DMS79 treated with DMSO at 0.1 percent for 48 hours (cell line): ENCODE measurements around the gene ANO2.
"Not testable (repeated sequence)": the region's sequence is repeated elsewhere in the genome, so short reads cannot be mapped to it uniquely, and the experiment has no call there.

Experiments used
- DNase-seq: peaks from one replicate; lab custom pipeline; 2025; lab: John Stamatoyannopoulos, UW

The ANO2 gene

DNA sequence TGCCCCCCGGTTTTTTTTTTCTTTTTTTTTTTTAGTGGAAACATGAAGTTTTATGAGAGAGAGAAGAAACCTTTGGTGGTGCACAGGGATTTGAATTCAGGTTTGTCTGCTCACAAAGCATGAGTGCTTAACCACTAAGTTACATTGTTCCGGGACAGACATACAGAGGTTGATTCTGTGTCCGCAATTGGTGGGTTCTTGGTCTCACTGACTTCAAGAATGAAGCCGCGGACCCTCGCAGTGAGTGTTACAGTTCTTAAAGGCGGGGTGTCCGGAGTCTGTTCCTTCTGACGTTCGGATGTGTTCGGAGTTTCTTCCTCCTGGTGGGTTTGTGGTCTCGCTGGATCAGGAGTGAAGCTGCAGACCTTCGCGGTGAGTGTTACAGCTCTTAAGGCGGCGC, 57.2 kb downstream of the ANO2 start:
- DNase-seq: not testable (repeated sequence)

DNA sequence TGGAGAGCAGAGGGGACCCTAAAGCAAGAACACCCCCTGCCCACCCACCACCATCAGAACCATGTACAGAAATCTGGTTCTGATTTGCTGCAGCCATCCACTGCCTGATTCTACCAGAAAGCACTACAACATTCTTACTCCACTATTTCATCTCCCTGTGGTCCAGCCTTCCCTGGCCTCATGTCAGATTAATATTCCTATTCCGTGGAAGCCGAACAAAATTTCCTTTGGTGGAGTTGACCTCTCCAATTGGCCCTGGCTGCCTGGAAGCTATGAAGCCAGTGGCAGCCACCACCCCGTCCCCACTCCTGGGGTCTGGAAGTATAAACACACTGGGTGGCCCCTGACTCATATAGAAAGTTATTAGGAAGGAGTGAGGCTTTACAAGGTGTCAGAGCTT, 60.2 kb downstream of the ANO2 start:
- no peak for DNase-seq

DNA sequence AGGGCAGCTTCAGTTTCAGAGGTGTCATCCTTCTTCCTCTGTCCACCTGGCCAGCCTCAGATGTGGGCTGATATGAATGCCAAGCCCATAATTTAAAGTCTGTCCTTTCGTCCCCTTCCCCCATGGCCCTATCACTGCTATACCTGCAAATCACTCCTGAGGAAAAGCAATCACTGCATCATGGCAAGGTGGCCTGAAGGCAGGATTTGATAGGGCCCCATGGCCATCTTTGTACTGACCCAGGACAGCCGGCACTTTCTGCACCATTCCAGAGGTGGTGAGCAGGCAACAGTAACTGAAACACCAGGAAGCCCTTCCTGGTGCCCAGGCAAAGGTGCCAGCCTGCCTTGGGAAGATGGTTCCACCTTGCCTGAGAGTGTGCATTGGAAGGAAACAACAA, 60.8 kb downstream of the ANO2 start:
- no peak for DNase-seq

DNA sequence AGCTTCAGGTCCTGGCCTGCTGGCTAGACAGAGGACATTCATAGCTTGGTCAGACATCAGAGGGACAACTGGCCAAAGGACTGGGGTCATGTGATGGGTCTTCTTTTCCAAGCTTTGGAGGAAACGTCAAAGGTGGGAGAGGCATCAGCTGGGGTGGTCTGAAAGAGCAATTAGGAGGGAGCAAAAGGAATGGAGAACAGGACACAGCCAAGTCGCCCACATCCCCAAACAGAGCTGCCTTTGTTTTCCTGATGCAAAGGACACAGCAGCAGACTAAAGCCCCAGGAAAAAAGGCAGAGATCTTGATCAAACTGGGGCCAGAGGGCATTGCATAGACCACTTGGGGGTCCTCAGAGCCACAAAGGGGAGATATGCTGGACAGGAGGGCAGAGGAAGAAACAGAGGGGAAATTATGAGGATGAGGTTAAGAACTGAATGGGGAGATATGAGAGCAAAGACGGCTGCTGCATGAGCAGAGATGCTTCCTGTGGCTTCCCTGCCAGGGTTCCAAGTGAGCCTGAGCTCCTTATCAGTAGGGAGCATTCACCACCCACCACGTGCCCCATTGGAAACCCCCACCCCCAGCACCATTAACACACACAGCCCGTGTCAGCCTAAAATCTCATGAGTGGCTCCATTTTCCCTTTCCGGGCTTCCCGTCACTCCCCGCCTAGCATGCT, 62.4 kb downstream of the ANO2 start:
- no peak for DNase-seq

DNA sequence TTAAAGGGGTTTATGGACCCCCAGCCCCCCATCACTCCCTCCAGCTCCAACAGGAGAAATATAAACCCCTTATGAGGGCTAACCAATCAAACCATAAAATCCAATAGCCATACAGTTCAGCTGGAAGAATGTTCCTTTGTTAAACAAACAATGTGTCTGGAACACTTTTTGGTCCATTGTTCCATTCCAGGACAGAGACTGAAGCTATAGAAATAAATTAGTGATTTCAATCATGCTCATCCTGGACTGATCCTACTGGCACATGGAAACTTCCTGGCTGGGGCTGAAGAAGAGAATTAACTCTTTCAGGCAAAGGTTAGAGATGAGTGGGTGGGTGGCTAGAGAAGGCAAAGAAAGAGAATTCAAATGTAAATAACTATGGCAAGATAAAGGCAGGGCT, 63.4 kb downstream of the ANO2 start:
- no peak for DNase-seq

DNA sequence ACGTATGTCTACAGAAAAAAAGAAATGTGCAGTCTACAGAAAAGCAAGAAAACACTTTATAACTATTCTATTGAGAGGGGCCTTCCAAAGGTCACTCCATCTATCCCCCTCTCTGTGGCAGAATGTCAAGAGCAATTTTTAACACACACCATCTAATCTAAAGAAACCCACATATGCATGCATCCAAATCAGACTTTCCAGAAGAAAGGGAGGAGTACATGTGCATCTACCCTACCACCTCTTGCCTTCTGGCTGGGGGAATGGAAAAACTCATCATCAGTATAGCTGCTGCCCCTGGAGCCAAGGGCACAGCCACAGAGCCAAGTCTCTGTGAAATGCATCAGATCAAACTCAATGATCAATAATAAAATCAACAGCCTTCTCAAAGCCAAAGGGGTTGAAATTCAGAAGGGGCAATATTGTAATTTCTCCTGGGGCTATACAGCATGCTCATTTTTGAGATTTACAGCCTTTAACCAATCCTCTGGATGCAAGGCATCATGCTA, 63.9 kb downstream of the ANO2 start:
- no peak for DNase-seq

DNA sequence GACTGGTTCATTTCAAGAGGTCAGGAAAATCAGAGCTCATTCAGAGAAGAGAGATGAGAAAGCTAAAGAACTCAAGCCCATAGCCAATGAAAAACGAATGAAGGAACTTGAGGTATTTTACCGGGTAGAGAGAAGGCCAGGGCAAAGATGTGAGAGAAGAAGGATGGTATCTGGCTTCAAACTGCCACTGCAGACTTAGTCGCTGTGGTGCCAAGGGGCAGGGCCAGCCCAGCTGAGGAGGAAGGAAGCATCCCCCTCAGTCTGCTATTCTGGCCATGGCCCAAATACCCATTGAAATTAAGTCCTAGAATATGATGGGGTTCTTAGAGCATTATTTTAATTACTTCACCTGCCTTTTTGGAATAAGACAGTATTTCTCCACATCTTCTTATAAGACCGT, 69.2 kb downstream of the ANO2 start:
- no peak for DNase-seq

DNA sequence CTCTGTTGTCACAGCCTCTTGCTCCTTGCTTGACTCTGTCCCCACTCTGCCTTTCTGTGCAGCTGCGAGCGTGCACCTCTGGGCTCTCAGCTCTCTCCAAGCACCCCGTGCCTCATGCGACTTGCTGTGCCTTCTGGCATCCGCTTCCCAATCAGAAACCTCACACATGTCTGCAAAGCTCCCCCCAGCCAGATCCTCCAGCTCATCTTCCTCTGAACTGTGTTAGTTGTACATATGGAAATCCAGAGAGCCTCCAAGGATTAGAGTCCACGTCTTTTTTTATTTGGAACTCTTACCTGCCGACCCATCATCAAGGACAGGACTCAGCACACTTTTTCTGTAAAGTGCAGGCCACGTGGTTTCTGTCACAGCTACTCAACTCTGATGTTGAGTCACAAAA, 70.5 kb downstream of the ANO2 start:
- DNase-seq: no peak

DNA sequence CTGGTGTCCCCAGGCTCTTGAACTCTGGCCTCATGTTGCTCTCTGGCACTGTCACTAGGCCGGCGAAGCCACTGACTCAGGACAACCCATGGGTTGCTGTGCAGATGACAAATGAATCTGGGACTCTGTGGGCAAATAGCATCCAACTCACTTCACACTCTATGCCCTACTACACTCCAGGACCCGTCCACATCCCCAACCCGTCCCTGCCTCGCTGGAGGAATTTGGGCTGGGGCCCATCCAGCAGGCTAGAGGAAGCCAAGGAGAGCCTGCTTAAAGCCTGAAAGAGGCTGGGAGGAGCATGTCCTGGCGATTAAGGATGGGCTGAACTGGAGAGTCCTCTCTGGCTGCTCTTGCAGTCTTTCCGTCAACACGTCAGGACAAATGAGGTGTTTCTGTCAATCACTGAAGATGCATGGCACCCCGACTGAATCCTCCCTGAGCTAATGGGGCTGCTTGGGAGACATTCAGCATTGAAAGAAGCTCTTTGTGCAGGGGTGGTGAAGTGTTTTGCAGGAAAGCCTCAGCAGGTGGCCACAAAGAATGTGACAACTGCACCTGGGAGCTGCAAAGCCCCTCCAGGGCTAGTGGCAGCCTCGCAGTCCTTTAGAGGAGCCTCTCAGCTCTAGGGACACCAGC, 71.7 kb downstream of the ANO2 start:
- DNase-seq: no peak

DNA sequence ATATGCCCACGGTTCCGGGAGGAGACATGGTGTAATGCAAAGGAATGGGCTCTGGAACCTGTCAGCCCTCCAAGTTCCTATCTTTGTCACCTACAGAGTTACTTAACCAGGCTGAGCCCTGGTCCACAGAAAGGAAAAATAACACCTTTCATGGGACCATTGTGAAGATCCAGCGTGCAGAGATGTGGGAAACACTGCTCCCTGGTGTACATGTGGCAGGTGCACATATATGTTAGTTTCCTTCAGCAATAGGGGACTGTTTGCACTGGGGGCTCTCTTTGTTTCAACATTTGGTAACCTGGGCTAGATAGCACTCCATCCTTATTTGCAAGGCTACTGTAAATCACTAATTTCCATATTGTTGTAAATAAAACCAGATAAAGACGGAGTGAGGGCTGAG, 72.3 kb downstream of the ANO2 start:
- DNase-seq: no peak

DNA sequence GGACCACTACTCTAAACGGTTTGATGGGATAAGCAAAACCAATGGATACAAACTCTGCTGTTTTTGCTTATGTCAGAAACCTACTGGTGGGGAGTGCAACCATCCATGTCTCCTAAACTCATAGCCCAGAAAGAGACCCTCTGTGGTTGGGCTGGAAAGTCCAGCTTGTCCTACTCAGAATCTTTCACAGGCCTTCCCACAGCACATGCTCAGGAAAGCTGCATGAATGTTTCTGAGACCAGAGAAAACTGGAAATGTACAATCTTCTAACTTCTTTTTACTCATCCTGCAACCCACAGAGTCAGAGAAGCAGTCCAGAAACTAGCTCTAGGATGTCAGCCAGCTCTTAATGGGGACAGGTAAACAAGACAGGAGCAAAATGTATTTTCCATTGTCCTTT, 73.3 kb downstream of the ANO2 start:
- no peak for DNase-seq

DNA sequence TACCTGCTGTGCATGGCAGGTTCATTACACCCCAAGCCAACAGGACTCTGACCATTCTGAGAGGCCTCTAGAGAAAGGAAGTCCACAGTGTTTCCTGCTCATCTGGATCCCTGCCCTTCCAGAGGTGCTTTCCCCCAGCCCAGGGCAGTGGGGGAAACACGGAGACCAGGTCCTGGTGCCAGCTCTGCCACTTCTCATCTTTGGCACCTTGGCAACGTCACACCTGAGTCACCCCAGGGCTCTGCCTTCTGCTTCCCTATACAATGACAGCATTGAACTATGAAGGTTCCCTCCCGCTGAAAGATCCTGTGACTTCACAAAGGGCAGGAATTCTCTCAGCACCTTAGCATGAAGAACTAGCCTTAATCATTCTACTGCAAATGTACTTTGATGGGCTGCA, 74.9 kb downstream of the ANO2 start:
- no peak for DNase-seq

DNA sequence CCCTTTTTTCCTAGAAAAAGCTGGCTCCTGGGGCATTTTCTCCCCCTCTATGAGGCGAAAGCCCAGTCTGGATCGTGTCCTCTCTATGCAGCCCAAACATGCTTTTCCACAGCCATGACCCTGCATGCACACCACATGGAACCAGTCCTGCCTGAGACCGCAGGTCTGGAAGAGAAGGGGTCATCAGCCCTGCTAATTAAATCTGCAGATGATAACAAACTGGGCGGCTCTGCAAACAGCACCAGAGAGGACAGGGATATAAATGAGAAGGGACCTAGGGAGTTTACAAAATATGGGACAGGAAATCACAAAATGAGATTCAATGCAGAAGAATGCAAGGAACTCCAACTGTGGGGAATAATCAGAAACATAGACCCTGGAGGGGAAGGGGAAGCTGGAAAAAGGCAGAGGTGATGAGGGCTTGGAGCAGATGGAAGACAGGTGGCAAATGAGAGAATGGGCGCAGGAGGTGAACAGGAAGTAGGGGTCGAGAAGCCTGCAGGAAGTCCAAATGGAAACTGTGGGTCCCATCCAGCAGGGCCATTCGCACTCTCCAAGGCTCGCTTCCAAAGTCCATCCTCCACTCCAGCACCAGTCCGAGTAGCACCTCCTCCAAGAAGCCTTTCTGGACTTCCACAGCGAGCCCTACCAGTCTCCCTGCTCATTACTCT, 76.3 kb downstream of the ANO2 start:
- DNase-seq: no peak

DNA sequence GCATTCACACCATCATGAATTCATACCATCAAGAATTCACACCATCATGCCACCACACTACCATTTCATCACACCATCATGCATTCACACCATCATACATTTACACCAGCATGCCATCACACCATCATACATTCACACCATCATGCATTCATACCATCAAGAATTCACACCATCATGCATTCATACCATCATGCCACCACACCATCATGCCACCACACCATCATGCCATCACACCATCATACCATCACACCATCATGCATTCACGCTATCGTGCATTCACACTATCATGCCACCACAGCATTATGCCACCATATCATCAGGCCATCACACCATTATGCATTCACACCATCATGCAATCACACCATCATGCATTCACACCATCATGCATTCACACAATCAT, 79.7 kb downstream of the ANO2 start:
- no peak for DNase-seq

DNA sequence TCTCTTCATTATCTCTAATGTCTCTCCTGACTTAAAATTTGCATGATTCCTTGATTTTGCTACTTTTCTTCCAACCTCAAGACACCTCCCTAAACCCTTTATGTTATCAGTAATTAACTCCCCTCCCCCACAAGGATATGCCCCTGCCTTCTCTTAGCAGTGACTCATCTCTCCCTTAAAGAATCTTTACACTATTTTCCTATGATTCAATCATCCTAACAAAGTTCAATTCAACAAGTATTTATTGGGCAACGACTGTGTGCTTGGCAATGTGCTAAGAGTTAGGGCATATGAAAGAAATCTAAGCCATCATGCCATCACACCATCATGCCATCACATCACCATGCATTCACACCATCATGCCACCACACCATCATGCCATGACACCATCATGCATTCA, 80.1 kb downstream of the ANO2 start:
- no peak for DNase-seq

DNA sequence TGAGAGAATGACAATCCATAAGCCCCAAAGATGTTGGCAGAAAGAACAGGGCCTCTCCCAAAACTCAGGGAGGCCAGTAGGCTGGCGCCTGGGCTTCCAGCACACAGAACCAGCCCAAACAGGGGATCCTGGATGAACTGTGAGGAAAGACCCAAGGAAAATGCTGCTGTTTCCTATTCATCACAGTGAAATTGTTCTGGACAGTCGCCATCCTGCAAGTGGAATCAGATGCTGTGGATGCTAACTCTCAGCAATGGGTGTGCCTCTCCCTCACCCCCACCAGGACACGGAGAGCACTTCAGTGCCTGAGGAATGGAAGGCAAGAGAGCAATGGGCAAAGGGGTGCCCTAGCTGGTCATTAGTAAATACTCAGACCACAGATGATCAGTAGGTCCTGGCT, 80.8 kb downstream of the ANO2 start:
- no peak for DNase-seq

DNA sequence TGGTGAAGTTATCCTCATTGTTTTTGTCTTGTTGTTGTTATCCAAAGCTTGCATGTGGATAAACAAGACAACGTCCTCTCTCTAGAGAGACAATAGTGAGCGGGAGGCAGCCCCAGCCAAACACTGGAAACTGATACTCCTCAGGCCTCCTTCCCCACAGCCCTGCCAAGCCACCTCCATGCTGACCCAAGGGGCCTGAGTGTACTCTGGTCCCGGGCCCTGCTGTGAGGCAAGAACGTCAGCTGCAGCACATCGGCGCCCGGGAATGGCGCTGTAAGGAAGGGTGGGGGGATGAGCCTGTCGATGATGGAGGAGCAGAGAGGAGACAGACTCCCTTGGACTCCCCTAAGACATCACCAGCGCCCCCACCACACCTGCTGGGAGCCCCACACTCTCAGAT, 83.6 kb downstream of the ANO2 start:
- DNase-seq: no peak

DNA sequence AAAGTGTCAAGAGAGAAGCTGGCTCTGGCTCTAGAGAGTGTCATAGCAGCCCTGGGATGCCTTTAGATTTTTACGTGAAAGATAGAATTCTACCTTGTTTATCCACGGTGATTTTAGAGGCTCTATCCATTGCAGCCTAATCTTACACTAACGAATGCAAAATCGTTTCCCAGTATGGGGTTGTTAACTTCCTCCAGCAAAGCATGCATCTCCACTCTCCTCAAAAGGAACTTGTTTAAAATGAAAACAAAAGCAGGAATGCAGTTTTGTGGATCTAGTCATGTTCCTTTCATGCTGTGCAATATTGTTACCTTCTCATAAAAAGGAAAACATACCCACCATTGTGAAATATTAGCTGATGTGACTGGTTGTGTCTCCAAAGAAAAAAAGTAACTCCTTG, 88.4 kb downstream of the ANO2 start:
- DNase-seq: no peak

DNA sequence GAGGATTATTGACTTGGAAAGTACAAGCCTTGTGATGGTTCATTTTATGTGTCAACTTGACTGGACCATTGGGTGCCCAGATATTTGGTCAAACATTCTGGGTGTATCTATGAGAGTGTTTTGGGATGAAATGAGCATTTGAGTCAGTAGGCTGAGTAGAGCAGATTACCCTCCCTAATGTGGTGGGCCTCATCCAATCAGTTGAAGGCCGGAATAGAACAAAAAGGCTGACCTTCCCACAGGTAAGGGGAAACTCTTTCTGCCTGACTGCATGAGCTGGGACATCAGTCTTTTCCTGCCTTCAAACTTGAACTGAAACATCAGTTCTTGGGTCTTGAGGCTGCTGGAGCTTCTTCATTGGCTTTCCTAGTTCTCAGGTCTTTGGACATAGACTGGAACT, 98.1 kb downstream of the ANO2 start:
- DNase-seq: no peak

DNA sequence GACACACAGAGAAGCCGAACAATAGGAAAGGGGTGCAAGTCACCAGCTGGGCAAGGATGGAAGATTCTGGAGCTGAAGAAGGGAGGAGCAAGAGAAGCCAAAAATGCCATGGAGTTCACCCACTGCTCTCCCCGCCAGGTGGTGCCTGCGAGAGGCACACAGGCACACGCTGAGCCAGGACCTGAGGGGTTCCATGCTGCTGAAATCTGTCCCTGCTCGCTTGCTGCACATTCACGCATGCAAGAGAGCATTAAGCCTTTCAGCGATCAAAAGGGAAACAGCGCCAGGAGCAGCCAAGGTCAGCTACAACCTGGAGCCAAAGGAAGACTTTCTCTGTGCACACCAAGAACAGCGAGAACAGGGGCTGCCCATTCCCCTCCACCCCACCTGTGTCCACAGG, 104.1 kb downstream of the ANO2 start:
- no peak for DNase-seq

DNA sequence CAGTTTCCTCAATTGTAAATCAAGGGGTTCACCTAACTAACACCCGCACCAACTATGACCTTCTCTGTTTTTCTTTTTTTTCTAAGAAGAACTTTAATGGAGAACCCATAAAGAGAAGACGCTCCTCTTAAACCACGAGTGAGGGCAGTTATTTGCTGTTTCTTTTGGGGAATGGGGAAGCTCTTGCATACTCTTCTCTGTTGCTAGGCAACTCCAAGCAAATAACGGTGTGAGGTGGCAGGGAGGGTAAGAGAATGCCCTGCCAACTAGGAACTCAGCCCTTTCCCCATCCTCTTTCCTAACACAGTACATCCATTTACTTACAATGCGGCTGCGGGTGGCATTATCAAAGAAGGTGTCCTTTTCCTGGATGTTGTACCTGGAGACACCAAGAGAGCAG, 114.9 kb downstream of the ANO2 start:
- DNase-seq: no peak

DNA sequence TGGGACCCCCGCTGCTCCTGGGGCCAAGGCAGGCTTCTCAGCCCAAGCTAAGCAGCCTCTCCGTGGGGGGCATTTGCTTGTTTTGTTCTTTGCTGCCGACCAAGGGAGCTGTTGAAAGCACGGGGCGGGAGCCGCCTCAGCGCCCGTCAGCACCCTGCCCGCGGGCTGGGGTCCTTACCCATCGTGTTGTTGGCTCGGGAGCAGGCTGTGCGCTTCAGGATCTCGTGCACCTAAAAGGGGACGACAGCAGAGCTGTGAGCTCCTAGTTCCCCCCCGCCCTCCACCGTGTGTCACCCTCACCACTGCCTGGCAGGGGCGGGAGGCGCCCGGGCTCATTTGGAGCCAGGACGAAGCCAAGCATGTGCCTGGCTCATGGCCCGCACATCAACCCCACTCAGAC, 117.5 kb downstream of the ANO2 start:
- DNase-seq: no peak

DNA sequence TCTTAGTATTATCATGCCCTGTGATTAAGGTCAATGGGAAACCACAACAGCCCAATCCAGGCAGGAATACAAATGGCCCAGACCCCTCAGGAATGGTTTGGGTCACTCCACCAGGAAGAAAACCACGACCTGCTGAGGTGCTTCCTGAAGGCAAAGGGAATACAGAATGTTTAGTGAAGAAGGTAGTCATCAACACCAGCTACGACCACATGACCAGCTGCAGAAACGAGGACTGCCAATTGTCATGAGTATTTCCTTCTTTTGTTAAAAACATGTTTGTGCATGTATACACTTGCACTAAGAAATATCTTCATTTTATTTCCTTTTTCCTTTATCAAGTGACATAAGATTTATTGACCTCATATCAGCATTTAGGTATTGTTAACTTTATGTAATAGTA, 119.3 kb downstream of the ANO2 start:
- DNase-seq: not testable (repeated sequence)

DNA sequence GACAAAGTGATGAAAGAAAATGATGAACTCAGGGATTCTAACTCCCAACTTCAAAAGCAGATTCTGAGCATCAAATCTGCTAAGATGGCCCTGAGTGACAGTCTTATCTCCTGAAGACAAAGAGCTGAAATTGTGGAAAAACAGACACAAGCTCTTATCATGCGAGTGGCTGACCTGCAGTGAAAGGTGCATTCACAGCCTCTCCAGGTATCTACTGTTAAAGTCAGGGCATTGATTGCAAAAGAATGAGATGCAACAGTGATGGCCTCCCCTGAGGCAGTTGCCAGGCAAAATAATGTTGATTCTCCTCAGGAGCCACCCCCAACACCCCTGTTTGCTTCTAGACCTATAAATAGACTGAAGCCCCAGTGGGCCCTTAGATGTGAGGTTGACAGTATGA, 126.2 kb downstream of the ANO2 start:
- not testable (repeated sequence) for DNase-seq
